ENCODE data around the gene SEMA3G.

- no peak for TF ChIP-seq YY1 (IDR thresholded peaks at IDR 0.05; ENCODE audit: insufficient read depth, insufficient read length)
- no peak for TF ChIP-seq ZNF274 (IDR thresholded peaks at IDR 0.05; ENCODE audit: low read depth, low read length)
Measured at GRCh38 chr3:52394751-52395502, 50.0 kb downstream of the SEMA3G start.
